Stimulated activated CD4-positive, alpha-beta T cell treated with anti-CD3 and anti-CD28 coated beads, Interleukin-4, amount 100 ng/mL, for 24 hours (primary cell): Measurements from ENCODE around the gene ABCA13.

ENCODE experiments used
- DNase-seq: peaks from one replicate; pipeline ENCODE4 v3.0.0-alpha.2; 2020

ABCA13 gene

DNA sequence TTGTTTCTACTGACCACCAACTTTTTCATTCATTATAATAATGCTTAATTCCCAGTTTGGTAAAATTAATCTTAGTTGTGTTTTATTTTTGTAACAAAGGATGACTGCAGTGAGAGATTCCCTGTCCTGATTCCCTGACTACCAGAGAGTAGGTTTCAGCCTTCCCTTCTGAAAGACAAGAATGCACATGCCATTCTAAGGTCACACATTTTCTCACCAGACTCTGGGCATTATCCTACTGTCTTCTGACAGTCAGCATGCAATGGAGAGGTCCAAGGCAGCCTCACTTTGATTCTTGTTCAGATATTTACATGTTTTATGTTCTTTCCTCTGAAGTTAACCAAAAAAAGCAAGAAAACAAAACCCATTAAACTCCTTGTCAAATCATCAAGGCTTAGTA, 380.4 kb downstream of the ABCA13 start:
- no peak for DNase-seq

DNA sequence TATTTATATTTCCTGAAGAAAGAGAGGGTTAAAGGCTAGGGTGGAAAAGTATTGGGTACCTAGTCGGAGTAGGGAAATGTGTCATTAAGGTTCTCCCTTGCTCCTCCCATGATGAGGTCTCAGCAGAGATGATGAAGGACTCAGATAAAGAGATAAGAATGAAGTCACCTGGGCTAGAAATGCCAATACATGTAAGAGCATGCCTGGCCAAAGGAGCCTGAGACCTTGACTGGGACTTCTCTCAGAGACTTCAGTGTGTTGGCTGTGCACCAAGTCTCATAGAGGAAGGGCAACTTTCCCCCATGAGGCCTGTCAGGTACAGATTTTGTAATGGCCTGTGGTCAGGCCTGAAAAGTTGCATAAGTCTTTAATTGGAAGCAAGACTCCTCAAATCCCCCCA, 392.1 kb downstream of the ABCA13 start:
- DNase-seq, result no peak

DNA sequence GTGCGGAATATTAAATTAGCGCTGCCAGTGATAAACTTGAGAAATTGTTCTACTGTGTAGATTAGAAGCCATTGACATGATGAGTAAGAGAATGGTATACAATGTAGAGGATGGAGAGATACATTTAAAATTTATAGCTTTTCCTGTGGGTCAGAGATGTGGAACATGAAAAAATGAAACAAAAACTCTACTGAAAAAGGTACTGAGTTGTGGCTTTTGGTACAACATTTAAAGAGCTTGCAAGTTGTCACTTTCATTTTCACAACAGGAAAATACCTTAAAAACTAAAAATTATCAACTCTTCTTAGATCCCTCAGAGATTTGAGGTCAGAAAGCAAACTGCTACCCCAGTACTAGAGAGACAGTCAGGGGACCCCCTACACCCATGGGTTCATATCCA, 404.3 kb downstream of the ABCA13 start:
- no peak for DNase-seq

DNA sequence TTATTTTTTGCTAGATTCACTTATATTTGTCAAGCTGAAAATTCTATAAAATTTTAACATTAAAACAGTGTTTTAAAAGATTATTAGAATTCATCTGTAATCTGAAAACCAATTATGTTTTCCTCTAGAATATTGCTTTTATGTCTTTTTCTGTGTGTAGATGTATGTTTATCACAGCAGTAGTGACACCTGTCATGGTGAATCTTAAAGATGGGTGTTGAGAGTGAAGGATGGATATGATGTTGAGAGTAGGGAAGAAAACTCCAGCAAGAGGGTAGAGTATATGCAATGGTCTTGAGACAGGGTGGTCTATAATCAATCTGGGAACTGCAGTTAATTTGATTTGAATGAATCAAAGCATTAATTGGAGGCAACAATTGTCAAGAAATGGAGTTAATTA, 416.2 kb downstream of the ABCA13 start:
- no peak for DNase-seq

DNA sequence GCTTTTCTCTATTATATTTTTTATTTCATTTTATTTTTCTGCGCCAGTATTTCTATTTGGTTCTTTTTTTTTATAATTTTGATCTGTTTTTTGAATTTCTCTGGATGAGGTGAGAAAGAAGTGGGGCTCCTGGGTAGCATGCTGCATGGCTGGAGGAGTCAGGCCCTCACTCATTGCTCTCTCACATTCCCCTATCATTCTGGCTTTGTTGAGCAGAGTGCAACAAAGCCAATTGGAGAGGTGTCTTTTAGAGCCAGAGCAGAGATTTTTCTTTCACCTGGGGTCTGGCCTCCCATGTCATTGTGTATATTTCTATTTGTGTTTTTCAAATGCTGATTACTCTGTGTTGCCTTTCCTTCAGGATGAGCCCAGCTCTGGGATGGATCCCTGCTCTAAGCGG, 423.1 kb downstream of the ABCA13 start:
- DNase-seq, result no peak

DNA sequence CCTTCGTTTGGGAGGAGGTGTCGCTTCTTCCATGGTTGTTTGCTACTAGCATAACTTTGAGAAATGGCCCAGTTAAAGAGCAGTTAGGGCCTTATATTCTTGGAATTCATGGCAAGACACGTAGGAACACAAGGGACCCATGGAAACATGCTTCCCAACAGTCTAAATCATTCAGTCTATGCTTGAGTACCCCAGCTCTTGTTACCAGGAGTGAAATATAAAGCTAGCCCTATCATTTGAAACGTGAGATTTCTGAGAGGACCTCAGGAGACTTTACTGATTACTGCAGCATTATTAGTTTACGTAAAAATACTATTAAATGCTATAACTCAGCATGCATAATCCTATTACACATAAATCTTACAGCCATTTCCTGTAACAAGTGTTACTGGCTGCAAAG, 424.5 kb downstream of the ABCA13 start:
- no peak for DNase-seq

DNA sequence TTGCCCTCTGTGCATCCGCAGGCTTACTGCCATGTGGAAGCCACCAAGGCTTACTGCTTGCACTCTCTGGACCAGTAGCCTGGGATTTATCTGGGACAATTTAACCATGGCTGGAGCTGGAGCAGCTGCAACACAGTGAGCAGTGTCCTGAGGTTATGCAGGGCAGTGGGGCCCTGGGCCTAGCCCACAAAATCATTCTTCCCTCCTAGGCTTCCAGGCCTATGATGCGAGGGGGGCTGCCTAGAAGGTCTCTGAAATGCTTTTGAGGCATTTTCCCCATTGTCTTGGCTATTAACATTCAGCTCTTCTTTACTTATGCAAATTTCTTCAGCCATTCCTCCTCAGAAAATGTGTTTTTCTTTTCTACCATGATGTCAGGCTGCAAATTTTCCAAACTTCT, 439.4 kb downstream of the ABCA13 start:
- DNase-seq, result no peak

DNA sequence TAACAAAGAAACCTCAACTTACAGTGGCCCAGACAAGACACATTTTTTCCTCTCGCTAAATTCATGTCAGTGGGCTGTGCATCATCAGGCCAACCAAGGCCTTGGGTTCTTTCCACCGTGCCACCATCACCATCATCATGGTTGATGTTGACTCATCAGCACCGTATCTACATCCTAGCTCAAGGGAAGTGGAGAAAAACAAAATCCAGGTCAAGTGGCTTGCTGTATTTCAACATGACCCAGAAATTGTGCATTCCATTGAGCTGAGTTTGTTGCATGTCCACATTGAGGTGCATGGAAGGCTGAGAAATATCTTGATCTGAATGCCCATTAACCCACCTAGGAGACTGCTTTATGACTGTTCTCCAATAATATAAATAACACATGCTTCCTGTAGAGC, 440.7 kb downstream of the ABCA13 start:
- DNase-seq, result no peak

DNA sequence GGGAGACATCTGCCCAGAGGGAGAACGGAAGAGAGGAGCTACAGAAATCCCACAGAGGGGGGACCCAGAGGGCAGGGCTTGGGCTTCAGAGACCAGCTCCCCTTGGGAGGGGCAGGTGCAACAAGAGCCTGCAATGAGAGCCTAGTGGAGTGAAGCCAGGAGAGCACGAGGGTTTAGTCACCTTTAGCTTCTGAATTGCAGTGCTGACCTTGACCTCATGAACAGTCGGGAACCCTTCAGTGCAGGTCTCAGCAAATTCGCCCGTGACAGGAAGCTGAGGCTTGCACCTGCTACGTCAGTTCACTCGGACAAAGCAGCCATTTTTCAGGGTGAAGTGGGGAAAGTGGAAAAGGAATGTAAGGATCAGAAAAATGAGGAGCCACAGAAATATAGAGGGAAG, 446.2 kb downstream of the ABCA13 start:
- DNase-seq, result no peak

DNA sequence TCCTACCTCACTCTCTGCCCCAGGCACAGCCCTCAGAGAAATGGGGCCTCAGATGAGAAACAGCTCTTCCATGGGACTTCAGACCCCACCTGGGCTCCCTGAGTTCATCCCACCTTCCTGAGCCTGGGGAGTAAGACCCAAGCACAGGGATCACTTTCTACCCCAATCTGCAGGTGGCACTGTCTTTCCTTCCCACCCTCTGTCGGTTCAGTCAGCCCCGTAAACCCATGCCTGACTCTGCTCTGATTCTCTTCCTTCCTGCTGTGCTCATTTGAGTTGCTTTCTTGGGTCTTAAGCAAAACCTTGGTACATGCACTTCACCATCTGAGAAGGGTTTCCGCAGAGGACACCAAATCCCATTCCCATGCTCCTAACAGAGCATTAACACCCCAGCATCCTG, 446.7 kb downstream of the ABCA13 start:
- DNase-seq, result no peak

DNA sequence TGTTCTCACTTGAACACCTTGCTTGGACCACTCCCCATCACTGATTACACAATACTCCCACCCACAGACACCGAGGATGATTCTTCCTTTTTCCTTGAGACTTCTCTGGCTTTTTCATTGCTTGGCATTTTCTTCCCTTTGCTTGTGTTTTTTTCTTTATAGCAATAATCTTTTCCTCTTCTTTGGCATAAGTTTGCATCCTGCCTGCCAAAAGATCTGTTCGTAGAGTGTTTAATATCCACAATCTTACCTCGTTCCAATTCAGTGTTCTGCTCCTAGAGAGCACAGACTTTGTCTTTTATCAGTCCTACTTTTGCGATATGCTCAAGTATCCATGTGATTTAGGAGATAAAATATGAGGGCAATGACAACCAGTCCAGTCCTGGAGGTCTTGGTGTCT, 449.8 kb downstream of the ABCA13 start:
- DNase-seq, result no peak

DNA sequence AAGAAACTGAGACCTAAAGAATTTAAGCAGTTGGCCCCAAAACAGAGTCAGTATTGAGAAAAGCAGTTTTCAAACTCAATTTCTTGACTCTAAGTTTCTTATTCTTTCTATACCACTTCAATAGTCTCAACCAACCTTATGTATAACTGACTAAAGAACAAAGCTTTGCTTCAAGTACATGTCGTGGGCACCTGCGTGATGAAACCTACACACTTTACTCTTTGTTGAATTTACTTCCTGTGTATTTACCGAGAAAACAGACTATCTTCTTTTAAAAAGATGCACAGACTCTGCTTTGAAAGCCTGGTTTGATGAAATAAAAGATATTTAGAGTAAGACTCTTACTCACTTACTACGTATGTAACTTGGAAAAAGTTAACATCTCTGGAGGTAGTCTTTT, 455.9 kb downstream of the ABCA13 start:
- DNase-seq, result no peak

DNA sequence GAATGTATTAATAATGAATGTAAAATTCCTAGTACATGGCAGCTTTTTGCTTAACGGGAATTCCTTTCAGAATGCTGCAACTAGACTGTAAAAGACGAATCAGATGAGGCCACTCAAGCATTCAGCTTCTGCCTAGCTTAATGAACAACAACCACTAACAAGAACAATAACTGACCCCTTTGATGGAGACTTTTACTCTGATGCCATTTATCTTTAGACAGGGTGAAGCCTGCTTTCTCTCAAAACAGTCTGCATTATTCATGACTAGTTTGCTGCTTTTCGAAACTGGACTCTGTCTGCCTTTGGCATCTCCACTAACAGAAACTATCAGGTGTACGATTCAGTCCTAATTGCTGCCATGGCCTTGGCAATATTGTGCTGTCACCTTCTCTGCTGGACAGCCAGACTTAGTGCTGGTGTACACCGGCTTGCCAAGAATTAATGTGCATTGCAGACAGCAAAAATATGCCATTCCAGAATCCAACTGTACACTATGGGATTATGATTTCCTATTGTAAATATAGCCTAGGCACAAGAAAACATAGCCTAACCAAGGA, 457.6 kb downstream of the ABCA13 start:
- no peak for DNase-seq

DNA sequence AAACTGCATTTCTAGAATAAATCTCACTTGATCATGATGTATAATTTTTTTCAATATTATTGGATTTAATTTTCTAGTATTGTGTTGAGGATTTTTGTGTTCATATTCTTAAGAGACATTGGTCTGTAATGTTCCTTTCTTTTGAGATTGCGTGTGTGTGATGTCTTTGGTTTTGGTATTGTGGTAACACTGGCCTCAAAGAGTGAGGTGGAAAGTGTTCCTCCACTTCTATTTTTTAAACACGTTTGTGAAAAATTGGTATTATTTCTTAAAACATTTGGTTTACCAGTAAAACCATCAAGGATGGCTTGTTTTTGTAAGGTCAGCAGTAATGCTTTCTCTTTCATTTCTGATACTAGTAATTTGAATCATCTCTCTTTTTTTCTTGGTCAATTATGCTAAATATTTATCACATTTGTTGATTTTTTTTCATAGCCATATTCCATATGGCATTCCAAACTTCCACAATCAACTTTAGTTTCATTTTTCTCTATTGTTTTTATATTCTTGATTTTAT, 462.9 kb downstream of the ABCA13 start:
- no peak for DNase-seq

DNA sequence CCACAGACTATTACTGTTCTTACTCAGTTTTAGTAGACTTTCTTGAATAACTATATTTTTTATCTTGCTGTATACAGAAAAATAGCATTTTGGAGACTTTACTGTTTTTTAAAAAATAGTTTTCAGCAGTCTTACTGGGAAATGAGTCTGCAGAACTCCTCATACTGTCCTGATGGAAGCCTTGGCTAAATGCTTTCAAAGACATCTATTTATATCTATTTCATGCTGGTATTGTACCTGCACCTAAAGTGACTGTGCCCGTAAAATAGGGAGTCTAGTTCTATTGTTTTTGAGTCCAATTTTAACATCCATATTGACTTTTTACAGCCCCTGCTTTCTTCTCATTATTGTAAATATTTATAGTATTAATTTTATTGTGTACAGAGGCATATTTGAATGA, 464.5 kb downstream of the ABCA13 start:
- no peak for DNase-seq

DNA sequence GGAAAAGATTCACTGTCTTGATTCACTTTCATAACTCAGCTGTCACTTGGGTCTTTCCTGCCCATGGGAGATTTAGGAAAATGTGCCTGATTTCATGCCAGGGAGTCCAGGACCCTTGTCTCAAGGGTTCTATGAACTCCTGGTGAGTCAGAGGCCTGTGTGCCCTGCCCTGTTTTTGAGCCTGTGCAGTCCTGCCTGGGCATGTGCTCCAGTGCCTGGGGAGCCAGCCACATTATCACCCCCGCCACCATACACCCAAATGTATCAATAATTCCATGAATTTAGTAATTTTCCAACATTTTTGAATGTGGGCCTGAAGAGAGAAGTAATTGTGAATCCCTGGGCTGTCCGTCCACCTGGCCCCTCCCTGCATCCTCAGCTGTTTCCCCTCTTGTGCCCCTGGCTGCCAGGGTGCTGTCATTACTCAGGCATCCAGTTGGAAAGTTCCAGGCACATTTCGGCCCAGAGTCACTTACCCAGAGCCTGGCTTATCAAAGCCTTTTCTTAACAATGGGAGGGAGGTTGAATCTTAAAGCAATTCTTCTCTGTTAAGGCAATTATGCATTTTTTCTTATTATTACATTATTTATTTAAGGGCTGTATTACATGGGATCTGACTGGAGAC, 465.2 kb downstream of the ABCA13 start:
- no peak for DNase-seq

DNA sequence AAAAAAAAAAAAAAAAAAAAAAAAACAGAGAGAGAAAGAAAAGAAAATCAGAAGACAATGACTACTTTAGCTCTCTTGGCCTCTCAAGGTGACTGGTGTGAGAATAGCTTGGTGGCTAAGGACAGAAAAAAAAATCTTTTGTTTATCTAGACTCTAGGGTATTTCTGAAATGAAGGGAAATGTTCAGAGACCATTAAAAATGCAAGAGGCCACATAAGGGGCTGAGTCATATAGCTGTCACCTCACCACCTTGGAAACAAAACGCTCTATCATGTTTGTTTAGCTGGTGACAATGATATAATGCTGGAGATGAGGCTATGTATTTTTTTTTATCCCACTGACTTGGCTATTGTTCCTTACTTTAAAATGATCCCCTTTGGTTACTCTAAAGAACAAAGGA, 466.1 kb downstream of the ABCA13 start:
- no peak for DNase-seq

DNA sequence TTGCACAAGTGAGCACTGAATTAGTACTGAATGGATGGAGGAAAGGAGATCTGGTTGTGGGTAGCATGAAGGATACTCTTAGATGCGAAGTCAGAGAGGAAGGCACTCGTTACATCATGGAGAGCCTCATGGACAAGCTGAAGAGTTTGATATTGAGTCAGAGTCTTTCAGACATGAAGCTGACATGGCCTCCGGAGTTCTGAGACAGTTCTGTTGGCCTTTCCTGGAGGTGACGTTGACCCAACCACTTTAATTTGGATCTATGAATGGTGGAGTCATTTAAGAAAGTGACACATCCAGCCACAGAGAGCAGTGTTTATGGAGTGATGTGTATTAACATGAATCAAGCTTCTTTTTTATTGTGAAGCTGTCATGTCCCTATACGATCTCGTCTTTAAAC, 466.8 kb downstream of the ABCA13 start:
- DNase-seq, result no peak

DNA sequence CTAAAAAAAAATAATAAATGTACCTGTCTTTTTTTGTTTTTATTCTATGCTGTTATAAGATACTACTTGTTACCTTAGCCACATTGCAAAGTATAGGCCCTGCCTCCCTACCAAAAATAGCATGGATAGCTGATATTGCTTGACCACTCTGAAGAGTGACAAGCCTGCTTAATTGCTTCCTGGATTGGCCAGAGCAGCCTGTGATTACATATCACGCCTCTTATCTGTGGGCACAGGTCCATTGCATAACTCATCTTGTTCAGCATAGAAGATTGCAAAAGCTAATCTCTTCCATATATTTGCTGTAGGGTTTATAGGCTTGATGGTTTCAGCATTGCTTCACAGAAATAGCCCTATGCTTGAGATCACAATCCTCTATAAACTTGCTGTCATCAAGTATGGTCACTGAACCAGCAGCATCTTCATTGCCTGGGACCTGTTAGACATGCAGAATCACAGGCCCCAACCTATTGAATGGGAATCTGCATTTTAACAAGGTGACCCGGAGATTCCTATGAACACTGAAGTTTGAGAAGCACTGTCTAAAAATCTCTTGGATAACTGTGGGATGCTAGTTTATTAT, 472.3 kb downstream of the ABCA13 start:
- no peak for DNase-seq

DNA sequence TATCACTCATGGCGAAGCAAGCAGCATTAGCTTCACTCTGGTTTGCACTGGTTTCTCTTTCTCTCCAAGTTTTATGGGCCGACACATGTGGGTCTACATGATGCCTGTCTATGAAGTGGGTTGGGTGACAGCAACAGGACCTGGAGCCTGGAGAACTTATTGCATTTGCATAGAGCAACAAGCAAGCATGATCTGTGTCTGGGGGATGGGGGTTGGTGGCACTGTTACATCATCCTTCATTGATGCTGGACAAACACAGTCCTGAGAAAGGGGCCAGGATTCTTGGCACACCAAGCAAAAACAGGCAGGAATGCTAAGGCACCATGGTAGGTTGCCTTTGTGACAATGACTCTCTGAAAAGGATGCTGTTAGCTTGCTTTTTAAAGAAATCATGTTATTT, 486.9 kb downstream of the ABCA13 start:
- no peak for DNase-seq

DNA sequence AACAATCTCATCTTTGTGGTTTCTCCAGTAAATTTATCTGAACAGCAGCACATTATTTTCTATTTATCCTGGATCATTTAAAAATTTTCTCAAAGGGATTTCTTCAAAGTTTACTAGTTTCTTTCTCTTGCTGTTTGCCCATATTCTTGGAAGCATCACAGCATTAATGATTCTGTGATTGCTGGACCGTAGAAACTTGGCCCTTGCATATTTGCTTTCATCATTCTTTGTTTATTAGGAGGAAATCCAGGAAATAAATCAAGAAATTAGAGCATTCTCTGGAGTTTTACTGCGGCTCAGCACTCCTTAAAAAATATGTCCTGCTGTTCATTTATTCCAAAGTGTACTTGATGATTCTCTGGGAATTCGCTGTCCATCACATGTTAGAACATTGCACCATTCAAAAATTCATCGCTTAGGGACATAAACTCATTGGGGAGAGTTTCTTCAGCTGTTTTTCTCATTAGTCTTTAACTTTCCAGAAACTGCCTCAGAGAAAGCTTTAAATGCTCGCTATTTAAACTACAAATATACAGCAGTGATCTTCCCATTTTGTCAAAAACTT, 489.1 kb downstream of the ABCA13 start:
- DNase-seq, result no peak

DNA sequence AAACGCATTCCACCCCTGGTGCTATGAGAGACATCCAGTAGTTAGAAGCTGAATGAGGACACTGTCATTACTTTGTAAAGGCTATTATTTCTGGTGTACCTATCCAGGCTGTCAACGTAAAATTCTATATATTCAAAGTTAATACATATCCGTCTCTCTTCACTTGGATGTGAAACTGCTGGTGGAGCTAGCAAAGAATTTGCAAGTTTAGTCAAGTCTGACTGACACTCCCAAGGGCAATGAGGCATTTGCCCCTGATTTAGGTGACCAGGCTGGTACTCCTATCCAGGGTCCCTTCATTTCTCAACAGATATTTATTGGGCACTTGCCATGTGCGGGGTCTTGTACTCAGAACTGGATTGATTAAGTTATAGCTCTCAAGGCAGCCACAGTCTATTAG, 493.0 kb downstream of the ABCA13 start:
- DNase-seq, result no peak

DNA sequence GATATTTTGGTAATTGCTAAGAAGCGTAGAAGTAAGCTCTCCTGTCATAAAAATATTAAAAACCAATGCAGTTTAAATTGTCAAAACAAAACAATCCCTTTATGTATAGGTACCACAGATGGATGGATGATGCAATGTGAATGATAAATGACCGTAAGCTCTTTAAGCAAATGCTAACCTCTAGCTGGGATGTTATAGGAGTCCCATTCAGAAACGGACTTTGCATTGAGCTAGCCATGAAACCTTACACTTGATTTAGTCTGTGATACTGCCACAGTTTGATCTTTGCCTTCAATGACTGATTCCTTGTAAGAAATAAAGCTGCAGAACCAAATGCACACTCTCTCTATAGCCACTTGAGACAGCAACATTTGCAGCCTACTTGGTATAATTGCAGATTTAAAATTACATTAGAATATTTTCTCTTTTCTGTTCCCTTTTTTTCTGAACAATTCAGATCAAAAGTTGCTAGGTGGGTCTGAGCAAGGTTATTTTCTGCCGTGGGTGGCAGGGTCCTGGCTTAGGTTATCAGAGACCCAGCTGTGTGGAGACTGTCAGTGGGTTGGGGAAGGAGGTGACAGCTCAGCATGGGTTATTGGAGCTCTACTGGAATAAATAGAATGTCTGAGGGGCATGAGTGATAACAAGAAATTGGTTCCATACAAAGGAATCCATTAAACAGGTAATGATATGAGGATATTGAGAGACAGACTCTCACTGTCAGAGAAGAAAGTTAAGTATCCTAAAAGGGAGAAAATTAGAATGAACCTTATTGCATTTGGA, 494.3 kb downstream of the ABCA13 start:
- no peak for DNase-seq

DNA sequence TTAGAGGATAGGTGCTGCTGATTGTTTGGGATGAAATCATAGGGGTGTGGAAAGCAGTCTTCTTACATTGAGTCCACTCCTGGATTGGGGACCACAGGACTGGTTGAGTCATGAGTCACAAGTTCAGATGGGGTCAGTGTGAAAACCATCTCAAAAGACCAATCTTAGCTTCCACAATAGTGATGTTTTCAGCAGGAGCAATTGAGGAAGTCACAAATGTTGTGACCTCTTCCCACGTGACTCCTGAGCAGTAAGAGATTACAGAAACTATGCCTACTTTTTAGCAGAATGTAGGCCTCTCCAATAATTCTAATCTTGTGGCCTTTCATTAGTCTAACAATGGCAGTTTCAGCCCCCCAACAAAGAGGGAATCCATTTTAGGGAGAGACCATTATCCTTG, 496.1 kb downstream of the ABCA13 start:
- no peak for DNase-seq
